ENCODE measurements around the gene SAMSN1. TPM values are rescaled to one million over a fixed set of nuclear protein-coding genes. Genes with fewer than 3 reads are reported as not detected.

Gene SAMSN1
- total RNA-seq, 2 experiments from 2014 or later: 66.7 to 71.4 TPM

- DNase-seq (no peak), ATAC-seq (peak; percentile 42)
- no peaks in the 10 kb centered on the region for H3K27me3 Mint-ChIP-seq
- H3K36me3 Mint-ChIP-seq (ENCODE audit: low read depth): no peaks in the 10 kb centered on the region
- peaks cover 21% of the 10 kb centered on the region for H3K4me1 Mint-ChIP-seq (ENCODE audit: low read depth)
- H3K4me3 Mint-ChIP-seq: no peak overlapping the region
- TF ChIP-seq CTCF (IDR thresholded peaks at IDR 0.05): no peak
- CTCF ChIA-PET: interaction anchor here (0.8 to 1.1 kb wide), 2 partner anchors 9 to 128 kb away, joined by 3 read pairs; no protein-coding TSS in a partner anchor
- no peak overlapping the region for H3K27ac Mint-ChIP-seq
- intact Hi-C loops (cut with micrococcal nuclease): no loop called here
- POLR2A ChIA-PET: no interaction called here
- H3K9me3 Mint-ChIP-seq: peaks cover 5% of the 10 kb centered on the region
Measured at GRCh38 chr21:14559102-14559501, 13.0 kb upstream of the SAMSN1 start.

- Mint-ChIP-seq H3K27ac (no peak overlapping the region), H3K9me3 (peaks cover 5% of the 10 kb centered on the region), H3K4me1 (ENCODE audit: low read depth) (peaks cover 21% of the 10 kb centered on the region), H3K27me3 (no peaks in the 10 kb centered on the region), H3K4me3 (no peak overlapping the region), H3K36me3 (ENCODE audit: low read depth) (no peaks in the 10 kb centered on the region)
- ATAC-seq (no peak), DNase-seq (no peak)
- intact Hi-C loops (cut with micrococcal nuclease): no loop called here
- TF ChIP-seq CTCF (IDR thresholded peaks at IDR 0.05): no peak
- CTCF ChIA-PET: no interaction called here
- POLR2A ChIA-PET: no interaction called here
Measured at GRCh38 chr21:14557413-14557812, 11.3 kb upstream of the SAMSN1 start.

GRCh38 chr21:14554948-14555347, 8.8 kb upstream of the SAMSN1 start:
- Mint-ChIP-seq H3K27me3 (no peaks in the 10 kb centered on the region), H3K4me3 (no peak overlapping the region), H3K4me1 (ENCODE audit: low read depth) (peaks cover 34% of the 10 kb centered on the region), H3K9me3 (peaks cover 5% of the 10 kb centered on the region), H3K36me3 (ENCODE audit: low read depth) (peaks cover 1% of the 10 kb centered on the region), H3K27ac (peak overlapping the region; percentile 18)
- DNase-seq (peak; percentile 60), ATAC-seq (peak; percentile 89)
- intact Hi-C loops (cut with micrococcal nuclease): no loop called here
- CTCF ChIA-PET: no interaction called here
- no peak for TF ChIP-seq CTCF (IDR thresholded peaks at IDR 0.05)
- POLR2A ChIA-PET: no interaction called here

GRCh38 chr21:14553422-14553821, 7.3 kb upstream of the SAMSN1 start:
- no peak overlapping the region for H3K4me3 Mint-ChIP-seq
- CTCF ChIA-PET: no interaction called here
- POLR2A ChIA-PET: no interaction called here
- TF ChIP-seq CTCF (IDR thresholded peaks at IDR 0.05): no peak
- intact Hi-C loops (cut with micrococcal nuclease): no loop called here
- DNase-seq (no peak), ATAC-seq (no peak)
- peaks cover 49% of the 10 kb centered on the region for H3K4me1 Mint-ChIP-seq (ENCODE audit: low read depth)
- no peaks in the 10 kb centered on the region for H3K27me3 Mint-ChIP-seq
- H3K36me3 Mint-ChIP-seq (ENCODE audit: low read depth): peaks cover 3% of the 10 kb centered on the region
- no peak overlapping the region for H3K27ac Mint-ChIP-seq
- peaks cover 3% of the 10 kb centered on the region for H3K9me3 Mint-ChIP-seq

GRCh38 chr21:14551741-14552140, 5.6 kb upstream of the SAMSN1 start:
- intact Hi-C loops (cut with micrococcal nuclease): no loop called here
- Mint-ChIP-seq H3K9me3 (peaks cover 3% of the 10 kb centered on the region), H3K4me1 (ENCODE audit: low read depth) (peaks cover 62% of the 10 kb centered on the region), H3K27ac (no peak overlapping the region), H3K4me3 (no peak overlapping the region), H3K36me3 (ENCODE audit: low read depth) (peaks cover 3% of the 10 kb centered on the region), H3K27me3 (no peaks in the 10 kb centered on the region)
- ATAC-seq (no peak), DNase-seq (no peak)
- TF ChIP-seq CTCF (IDR thresholded peaks at IDR 0.05): no peak
- CTCF ChIA-PET: no interaction called here
- POLR2A ChIA-PET: interaction anchor here (0.6 to 0.9 kb wide), 2 partner anchors 123 to 354 kb away, joined by 3 read pairs; no protein-coding TSS in a partner anchor

All from activated CD8-positive, alpha-beta T cell treated with anti-CD3 and anti-CD28 coated beads for 36 hours (primary cell).